ENCODE measurements around the gene PPM1D.

- no peak for TF ChIP-seq YY1 (IDR thresholded peaks at IDR 0.05; ENCODE audit: insufficient read depth, insufficient read length)
- no peak for TF ChIP-seq ZNF274 (IDR thresholded peaks at IDR 0.05; ENCODE audit: low read depth, low read length)
Measured at GRCh38 chr17:60628252-60628889, 28.4 kb downstream of the PPM1D start.

Data from NT2/D1 (cell line).